Measurements from ENCODE around the gene HIVEP3. TPM values are rescaled to one million over a fixed set of nuclear protein-coding genes. Genes with fewer than 3 reads are reported as not detected.
A peak's percentile ranks its signal among the peaks of the same experiment; 100 is the strongest.

HIVEP3 gene
- total RNA-seq, 2 donors from 2014 or later: 13.3 to 25.0 TPM

GRCh38 chr1:41722184-41722583 lies 196.5 kb downstream of the HIVEP3 start:
- Mint-ChIP-seq H3K27ac (no peak overlapping the region), H3K36me3 (no peaks in the 10 kb centered on the region), H3K9me3 (no peaks in the 10 kb centered on the region)
- no peak for ATAC-seq
- no peak for DNase-seq (ENCODE audit: low spot score in 2 of 2)

GRCh38 chr1:41720861-41721410 lies 197.8 kb downstream of the HIVEP3 start:
- Mint-ChIP-seq H3K27ac (no peak overlapping the region), H3K9me3 (no peaks in the 10 kb centered on the region)
- ATAC-seq: peak; percentile 46 to 62

GRCh38 chr1:41719590-41719989 lies 199.1 kb downstream of the HIVEP3 start:
- no peaks in the 10 kb centered on the region for H3K36me3 Mint-ChIP-seq
- no peak overlapping the region for H3K27ac Mint-ChIP-seq
- H3K9me3 Mint-ChIP-seq: no peaks in the 10 kb centered on the region
- DNase-seq (ENCODE audit: low spot score in 2 of 2) (no peak), ATAC-seq (no peak)

More at GRCh38 chr1:41720861-41721410, 197.8 kb downstream of the HIVEP3 start:
- no peak for DNase-seq (ENCODE audit: low spot score in 2 of 2)
- no peaks in the 10 kb centered on the region for H3K36me3 Mint-ChIP-seq

- no peaks in the 10 kb centered on the region for H3K9me3 Mint-ChIP-seq
- no peaks in the 10 kb centered on the region for H3K36me3 Mint-ChIP-seq
- no peak for ATAC-seq
- no peak for DNase-seq (ENCODE audit: low spot score in 2 of 2)
- no peak overlapping the region for H3K27ac Mint-ChIP-seq
Measured at GRCh38 chr1:41719128-41719527, 199.6 kb downstream of the HIVEP3 start.

GRCh38 chr1:41718497-41718896 lies 200.2 kb downstream of the HIVEP3 start:
- Mint-ChIP-seq H3K9me3 (no peaks in the 10 kb centered on the region), H3K27ac (no peak overlapping the region), H3K36me3 (no peaks in the 10 kb centered on the region)
- ATAC-seq: no peak
- DNase-seq (ENCODE audit: low spot score in 2 of 2): no peak

- peak overlapping the region in 1 of 2 donors; percentile 69 for H3K27ac Mint-ChIP-seq
- ATAC-seq (no peak), DNase-seq (ENCODE audit: low spot score in 2 of 2) (no peak)
- H3K9me3 Mint-ChIP-seq: no peaks in the 10 kb centered on the region
- H3K36me3 Mint-ChIP-seq: no peaks in the 10 kb centered on the region
Measured at GRCh38 chr1:41716188-41717130, 202.3 kb downstream of the HIVEP3 start.

GRCh38 chr1:41715441-41716095 lies 203.2 kb downstream of the HIVEP3 start:
- ATAC-seq (no peak), DNase-seq (ENCODE audit: low spot score in 2 of 2) (no peak)
- Mint-ChIP-seq H3K9me3 (no peaks in the 10 kb centered on the region), H3K27ac (peak overlapping the region in 1 of 2 donors; percentile 69), H3K36me3 (no peaks in the 10 kb centered on the region)

- Mint-ChIP-seq H3K27ac (no peak overlapping the region), H3K9me3 (no peaks in the 10 kb centered on the region), H3K36me3 (no peaks in the 10 kb centered on the region)
- DNase-seq (ENCODE audit: low spot score in 2 of 2) (no peak), ATAC-seq (no peak)
Measured at GRCh38 chr1:41714638-41715389, 203.9 kb downstream of the HIVEP3 start.

- ATAC-seq (no peak), DNase-seq (ENCODE audit: low spot score in 2 of 2) (no peak)
- Mint-ChIP-seq H3K27ac (no peak overlapping the region), H3K36me3 (peaks cover 0 to under 1% of the 10 kb centered on the region in 2 donors), H3K9me3 (peaks cover 0 to under 1% of the 10 kb centered on the region in 2 donors)
Measured at GRCh38 chr1:41713557-41714327, 205.0 kb downstream of the HIVEP3 start.

GRCh38 chr1:41713141-41713540 lies 205.6 kb downstream of the HIVEP3 start:
- peaks cover 0 to 6% of the 10 kb centered on the region in 2 donors for H3K36me3 Mint-ChIP-seq
- peaks cover 0 to 6% of the 10 kb centered on the region in 2 donors for H3K9me3 Mint-ChIP-seq
- ATAC-seq (no peak), DNase-seq (ENCODE audit: low spot score in 2 of 2) (no peak)
- H3K27ac Mint-ChIP-seq: no peak overlapping the region

- H3K27ac Mint-ChIP-seq: no peak overlapping the region
- ATAC-seq (no peak), DNase-seq (ENCODE audit: low spot score in 2 of 2) (no peak)
- H3K36me3 Mint-ChIP-seq: peaks cover 0 to 6% of the 10 kb centered on the region in 2 donors
- peaks cover 0 to 6% of the 10 kb centered on the region in 2 donors for H3K9me3 Mint-ChIP-seq
Measured at GRCh38 chr1:41712695-41713094, 206.0 kb downstream of the HIVEP3 start.

- Mint-ChIP-seq H3K27ac (peak overlapping the region in 1 of 2 donors; percentile 65), H3K9me3 (peaks cover 0 to 6% of the 10 kb centered on the region in 2 donors), H3K36me3 (peaks cover 0 to 6% of the 10 kb centered on the region in 2 donors)
- ATAC-seq (no peak), DNase-seq (ENCODE audit: low spot score in 2 of 2) (no peak)
Measured at GRCh38 chr1:41712081-41712480, 206.6 kb downstream of the HIVEP3 start.

GRCh38 chr1:41711581-41711980 lies 207.1 kb downstream of the HIVEP3 start:
- no peak for ATAC-seq
- Mint-ChIP-seq H3K27ac (no peak overlapping the region), H3K36me3 (peaks cover 0 to 6% of the 10 kb centered on the region in 2 donors), H3K9me3 (peaks cover 0 to 6% of the 10 kb centered on the region in 2 donors)
- DNase-seq (ENCODE audit: low spot score in 2 of 2): no peak

GRCh38 chr1:41710980-41711379 lies 207.7 kb downstream of the HIVEP3 start:
- peaks cover 0 to 6% of the 10 kb centered on the region in 2 donors for H3K36me3 Mint-ChIP-seq
- ATAC-seq (no peak), DNase-seq (ENCODE audit: low spot score in 2 of 2) (no peak)
- no peak overlapping the region for H3K27ac Mint-ChIP-seq
- H3K9me3 Mint-ChIP-seq: peaks cover 0 to 6% of the 10 kb centered on the region in 2 donors

- ATAC-seq (no peak), DNase-seq (ENCODE audit: low spot score in 2 of 2) (no peak)
- Mint-ChIP-seq H3K36me3 (peaks cover 0 to 6% of the 10 kb centered on the region in 2 donors), H3K9me3 (peaks cover 0 to 6% of the 10 kb centered on the region in 2 donors), H3K27ac (no peak overlapping the region)
Measured at GRCh38 chr1:41709873-41710272, 208.8 kb downstream of the HIVEP3 start.

GRCh38 chr1:41709331-41709730 lies 209.4 kb downstream of the HIVEP3 start:
- no peak overlapping the region for H3K27ac Mint-ChIP-seq
- DNase-seq (ENCODE audit: low spot score in 2 of 2) (no peak), ATAC-seq (no peak)
- peaks cover 0 to 6% of the 10 kb centered on the region in 2 donors for H3K9me3 Mint-ChIP-seq
- peaks cover 0 to 6% of the 10 kb centered on the region in 2 donors for H3K36me3 Mint-ChIP-seq
